SH-SY5Y (cell line): ENCODE measurements around the gene NEO1.

Experiments
- GATA2 ChIP-seq: IDR thresholded peaks from 2 replicates; pipeline ENCODE4 v1.6.1; 2011; ENCODE audit warnings: mild to moderate bottlenecking, low read depth, low read length
- GATA3 ChIP-seq: IDR thresholded peaks from 2 replicates; pipeline ENCODE4 v1.6.1; 2011; ENCODE audit warnings: low read depth, mild to moderate bottlenecking, low read length, moderate library complexity

DNA sequence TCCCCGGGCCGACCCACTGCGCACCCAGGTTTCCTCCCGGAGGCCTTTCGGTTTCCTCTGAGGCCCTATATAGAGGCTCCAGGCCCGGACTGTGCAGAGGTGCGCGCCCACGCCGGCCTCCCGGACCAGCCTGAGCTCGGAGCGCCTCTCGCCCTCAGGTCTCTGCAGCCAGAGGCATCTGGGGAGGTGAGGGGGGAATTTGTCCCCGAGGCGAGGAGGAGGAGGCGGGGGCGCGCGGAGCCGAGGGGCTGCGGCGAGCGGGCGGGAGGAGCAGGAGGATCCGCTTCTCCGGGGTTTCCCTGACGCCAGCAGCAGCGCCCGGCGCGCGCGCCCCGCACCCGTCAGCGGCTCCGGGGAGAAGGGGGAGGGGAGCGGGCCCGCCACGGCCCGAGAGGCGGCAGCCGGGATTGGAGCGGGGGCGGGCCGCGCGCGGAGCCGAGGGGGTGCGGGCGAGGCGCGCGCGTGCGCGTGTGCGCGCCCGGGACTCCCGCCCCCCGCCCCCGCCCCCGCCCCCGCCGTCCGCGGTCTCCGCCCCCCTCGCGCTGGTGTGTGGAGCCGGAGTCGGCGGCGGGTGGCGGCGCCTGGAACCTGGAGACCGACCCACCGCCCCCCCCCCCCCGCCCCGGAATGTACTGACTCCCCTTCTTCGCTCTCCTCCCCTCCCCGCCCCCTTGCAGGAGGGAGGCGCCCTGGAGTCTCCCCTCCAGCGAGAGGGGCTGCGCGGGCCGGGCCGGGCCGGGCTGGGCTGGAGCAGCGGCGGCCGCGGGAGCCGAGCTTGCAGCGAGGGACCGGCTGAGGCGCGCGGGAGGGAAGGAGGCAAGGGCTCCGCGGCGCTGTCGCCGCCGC, at the start of gene NEO1:
- TF ChIP-seq GATA3 (no peak), GATA2 (no peak)
